Measurements from ENCODE around the gene CKB. TPM values are rescaled to one million over a fixed set of nuclear protein-coding genes. Genes with fewer than 3 reads are reported as not detected.

The CKB gene
- total RNA-seq, 1 experiment from 2014 or later, result 28.2 TPM

DNA sequence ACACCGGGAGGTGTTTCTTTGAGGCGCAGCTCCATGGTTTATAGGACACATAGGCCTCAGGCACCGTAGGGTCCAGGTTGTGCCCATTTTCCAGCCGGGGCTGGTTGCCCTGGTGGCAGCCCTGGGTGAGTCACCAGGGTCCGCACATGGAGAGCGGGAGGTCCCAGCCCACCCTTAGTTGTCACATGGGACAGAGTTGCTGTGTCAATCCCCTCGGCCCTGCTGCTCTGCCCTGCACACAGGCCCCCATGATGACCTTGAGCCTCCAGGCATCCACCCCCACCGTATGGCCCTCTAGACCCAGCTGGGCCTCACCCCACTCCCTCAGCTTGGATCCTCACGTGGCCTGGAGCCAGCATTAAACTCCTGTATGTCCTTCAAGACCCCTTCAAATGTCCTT is 14.1 kb upstream of the CKB start:
- Mint-ChIP-seq H3K9me3 (ENCODE audit: low read depth, unreplicated experiment) (no peaks in the 10 kb centered on the region), H3K36me3 (ENCODE audit: insufficient read depth, unreplicated experiment) (peaks cover 32% of the 10 kb centered on the region), H3K4me3 (ENCODE audit: low read depth, unreplicated experiment) (no peak overlapping the region), H3K27me3 (ENCODE audit: unreplicated experiment) (no peaks in the 10 kb centered on the region), H3K4me1 (ENCODE audit: low read depth, unreplicated experiment) (no peaks in the 10 kb centered on the region), H3K27ac (ENCODE audit: unreplicated experiment) (no peak overlapping the region)
- TF ChIP-seq, protein P1, sequence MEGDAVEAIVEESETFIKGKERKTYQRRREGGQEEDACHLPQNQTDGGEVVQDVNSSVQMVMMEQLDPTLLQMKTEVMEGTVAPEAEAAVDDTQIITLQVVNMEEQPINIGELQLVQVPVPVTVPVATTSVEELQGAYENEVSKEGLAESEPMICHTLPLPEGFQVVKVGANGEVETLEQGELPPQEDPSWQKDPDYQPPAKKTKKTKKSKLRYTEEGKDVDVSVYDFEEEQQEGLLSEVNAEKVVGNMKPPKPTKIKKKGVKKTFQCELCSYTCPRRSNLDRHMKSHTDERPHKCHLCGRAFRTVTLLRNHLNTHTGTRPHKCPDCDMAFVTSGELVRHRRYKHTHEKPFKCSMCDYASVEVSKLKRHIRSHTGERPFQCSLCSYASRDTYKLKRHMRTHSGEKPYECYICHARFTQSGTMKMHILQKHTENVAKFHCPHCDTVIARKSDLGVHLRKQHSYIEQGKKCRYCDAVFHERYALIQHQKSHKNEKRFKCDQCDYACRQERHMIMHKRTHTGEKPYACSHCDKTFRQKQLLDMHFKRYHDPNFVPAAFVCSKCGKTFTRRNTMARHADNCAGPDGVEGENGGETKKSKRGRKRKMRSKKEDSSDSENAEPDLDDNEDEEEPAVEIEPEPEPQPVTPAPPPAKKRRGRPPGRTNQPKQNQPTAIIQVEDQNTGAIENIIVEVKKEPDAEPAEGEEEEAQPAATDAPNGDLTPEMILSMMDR (IDR thresholded peaks at IDR 0.05; ENCODE audit: unreplicated experiment), result no peak
- no TSS peak for BruUV-seq (replicated peaks)
- DNase-seq, result no peak
- CTCF ChIA-PET, result no interaction called here
- intact Hi-C loops (cut with micrococcal nuclease; ENCODE audit: unreplicated experiment), result no loop called here

DNA sequence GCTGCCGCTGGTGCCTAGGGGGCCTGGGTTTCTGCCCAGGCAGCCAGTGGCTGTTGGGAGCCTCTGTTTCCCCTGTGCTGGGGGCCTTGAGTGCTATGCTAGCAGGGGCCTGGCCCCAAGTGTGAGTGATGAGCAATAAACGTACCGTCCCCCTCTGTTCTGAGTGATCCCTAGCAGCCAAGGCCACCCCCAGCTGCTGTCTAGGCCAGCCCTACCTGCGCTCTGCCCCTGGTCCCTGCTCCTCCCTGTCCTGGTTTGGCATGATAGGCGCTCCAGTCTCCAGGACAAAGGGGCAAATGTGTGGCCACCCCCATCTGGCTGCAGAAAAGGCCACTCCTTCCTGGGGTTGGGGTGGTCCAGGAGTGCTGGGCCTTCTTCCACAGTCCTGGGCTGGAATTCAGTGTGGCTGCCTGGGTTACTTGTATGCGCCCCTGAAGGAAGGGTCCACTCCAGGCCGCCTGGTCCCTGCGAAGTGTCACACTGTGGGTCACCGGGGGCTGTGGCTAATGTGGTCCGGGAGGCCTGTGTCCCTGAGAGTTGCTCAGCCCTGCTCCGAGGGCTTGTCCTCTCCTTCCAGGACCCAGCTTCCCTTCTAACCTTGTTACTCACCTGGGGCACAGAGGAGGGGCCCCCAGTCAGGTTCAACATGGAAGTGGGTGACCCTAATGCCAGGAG is 13.4 kb upstream of the CKB start:
- H3K27me3 Mint-ChIP-seq (ENCODE audit: unreplicated experiment), result no peaks in the 10 kb centered on the region
- H3K4me1 Mint-ChIP-seq (ENCODE audit: low read depth, unreplicated experiment), result no peaks in the 10 kb centered on the region
- H3K36me3 Mint-ChIP-seq (ENCODE audit: insufficient read depth, unreplicated experiment), result peaks cover 31% of the 10 kb centered on the region
- no peak for DNase-seq
- H3K27ac Mint-ChIP-seq (ENCODE audit: unreplicated experiment), result no peak overlapping the region
- H3K4me3 Mint-ChIP-seq (ENCODE audit: low read depth, unreplicated experiment), result no peak overlapping the region
- TF ChIP-seq, protein P1 (IDR thresholded peaks at IDR 0.05; ENCODE audit: unreplicated experiment), result no peak
- no peaks in the 10 kb centered on the region for H3K9me3 Mint-ChIP-seq (ENCODE audit: low read depth, unreplicated experiment)
- no TSS peak for BruUV-seq (replicated peaks)
- intact Hi-C loops (cut with micrococcal nuclease; ENCODE audit: unreplicated experiment), result no loop called here
- CTCF ChIA-PET, result no interaction called here

DNA sequence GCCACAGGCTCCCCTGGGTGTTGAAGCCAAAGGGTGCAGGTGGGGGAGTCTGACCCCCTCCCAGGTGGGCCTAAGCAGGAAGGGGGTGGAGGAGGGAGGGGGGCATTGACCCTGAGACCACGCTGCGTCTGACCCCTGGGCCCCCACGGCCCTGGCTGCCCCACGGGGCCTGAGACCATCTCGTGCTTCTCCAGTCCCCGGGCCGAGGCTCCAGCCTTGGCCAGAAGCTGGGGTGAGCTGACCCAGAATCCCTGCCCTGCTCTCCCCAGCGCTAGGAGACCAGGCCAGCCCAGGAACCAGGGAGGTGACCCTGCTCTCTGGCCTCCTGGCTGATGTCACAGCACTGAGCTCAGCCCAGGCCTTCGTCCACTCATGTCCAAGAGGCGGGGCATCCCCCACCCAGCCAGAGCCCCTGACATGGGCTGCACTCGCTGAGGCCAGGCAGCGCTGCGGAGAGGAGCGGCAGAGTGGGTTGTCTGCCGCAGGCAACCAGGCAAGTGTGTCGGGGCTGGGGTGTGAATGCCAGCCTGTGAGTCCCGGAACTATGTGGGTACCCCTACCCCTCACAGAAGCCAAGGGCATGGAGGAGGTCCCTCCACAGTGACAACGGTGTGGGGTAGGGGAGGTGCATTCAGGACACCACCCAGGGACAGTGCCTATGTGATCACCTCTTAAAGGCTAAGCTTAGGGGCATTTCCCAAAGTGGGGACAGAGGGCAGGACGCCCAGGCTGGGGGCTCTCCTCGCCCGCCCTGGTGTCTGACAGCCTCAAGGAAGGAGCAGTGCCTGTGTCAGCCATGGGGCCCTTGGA is 12.7 kb upstream of the CKB start:
- CTCF ChIA-PET, result no interaction called here
- intact Hi-C loops (cut with micrococcal nuclease; ENCODE audit: unreplicated experiment), result no loop called here
- no TSS peak for BruUV-seq (replicated peaks)
- no peak overlapping the region for H3K27ac Mint-ChIP-seq (ENCODE audit: unreplicated experiment)
- H3K4me1 Mint-ChIP-seq (ENCODE audit: low read depth, unreplicated experiment), result no peaks in the 10 kb centered on the region
- H3K36me3 Mint-ChIP-seq (ENCODE audit: insufficient read depth, unreplicated experiment), result peaks cover 28% of the 10 kb centered on the region
- no peaks in the 10 kb centered on the region for H3K9me3 Mint-ChIP-seq (ENCODE audit: low read depth, unreplicated experiment)
- no peaks in the 10 kb centered on the region for H3K27me3 Mint-ChIP-seq (ENCODE audit: unreplicated experiment)
- TF ChIP-seq, protein P1 (IDR thresholded peaks at IDR 0.05; ENCODE audit: unreplicated experiment), result no peak
- H3K4me3 Mint-ChIP-seq (ENCODE audit: low read depth, unreplicated experiment), result no peak overlapping the region
- DNase-seq, result no peak

DNA sequence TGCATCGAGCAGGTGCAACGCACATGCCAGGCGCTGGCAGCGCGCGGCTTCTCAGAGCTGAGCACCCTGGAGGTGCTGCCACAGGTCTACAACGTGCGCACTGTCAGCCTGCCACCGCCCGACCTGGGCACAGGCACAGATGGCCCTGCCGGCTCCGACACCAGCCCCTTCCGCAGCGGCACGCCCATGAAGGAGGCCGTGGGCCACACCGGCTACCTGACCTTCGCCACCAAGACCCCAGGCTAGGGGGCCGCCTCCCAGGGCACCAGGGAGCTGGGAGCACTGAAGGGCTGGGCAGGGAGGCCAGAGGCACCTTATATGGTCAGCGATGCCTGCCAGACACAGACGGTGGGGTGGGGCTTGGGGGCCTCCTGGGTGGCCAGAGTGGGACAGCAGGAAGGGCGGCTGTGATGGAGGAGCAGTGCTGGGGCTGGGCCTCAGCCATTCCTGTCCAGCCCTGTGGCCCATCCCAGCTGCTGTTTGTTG is 12.0 kb upstream of the CKB start:
- Mint-ChIP-seq H3K9me3 (ENCODE audit: low read depth, unreplicated experiment) (no peaks in the 10 kb centered on the region), H3K36me3 (ENCODE audit: insufficient read depth, unreplicated experiment) (peaks cover 33% of the 10 kb centered on the region), H3K27ac (ENCODE audit: unreplicated experiment) (no peak overlapping the region), H3K27me3 (ENCODE audit: unreplicated experiment) (no peaks in the 10 kb centered on the region), H3K4me3 (ENCODE audit: low read depth, unreplicated experiment) (no peak overlapping the region), H3K4me1 (ENCODE audit: low read depth, unreplicated experiment) (no peaks in the 10 kb centered on the region)
- DNase-seq, result no peak
- no TSS peak for BruUV-seq (replicated peaks)
- intact Hi-C loops (cut with micrococcal nuclease; ENCODE audit: unreplicated experiment), result no loop called here
- CTCF ChIA-PET, result no interaction called here
- TF ChIP-seq, protein P1 (IDR thresholded peaks at IDR 0.05; ENCODE audit: unreplicated experiment), result no peak
